IPS-NIHi7 (cell line): ENCODE measurements around the gene CEP135.
A peak's percentile ranks its signal among the peaks of the same experiment; 100 is the strongest.
"Not testable (repeated sequence)": the region's sequence is repeated elsewhere in the genome, so short reads cannot be mapped to it uniquely, and the experiment has no call there.

Experiments used
- DNase-seq: peaks from one replicate; pipeline ENCODE4 v3.0.0; 2012; ENCODE audit warnings: mixed read lengths; ENCODE audit errors: extremely low spot score

Gene CEP135

GRCh38 chr4:56028165-56028564 is 79.4 kb downstream of the CEP135 start:
- no peak for DNase-seq

GRCh38 chr4:56038487-56039162 is 89.9 kb downstream of the CEP135 start:
- no peak for DNase-seq

DNA sequence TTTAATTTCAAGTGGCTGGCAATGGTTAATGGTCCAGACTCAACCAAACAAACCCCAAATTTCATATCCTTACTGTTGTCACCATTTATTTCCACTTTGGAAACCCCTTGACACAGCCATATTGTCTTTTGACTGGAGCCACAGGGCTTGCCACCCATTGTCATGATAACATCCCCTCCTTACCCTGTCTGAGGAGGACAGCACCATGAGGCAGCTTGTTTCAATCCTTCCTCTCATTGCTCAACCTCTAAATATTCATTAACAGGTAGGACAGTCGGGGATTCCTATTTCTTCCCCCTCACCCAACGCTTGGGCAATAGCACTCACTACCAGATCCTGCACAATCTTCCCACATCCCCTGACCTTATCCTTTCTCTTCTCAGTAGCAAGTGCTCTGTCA is 92.1 kb downstream of the CEP135 start:
- peak; percentile 14 for DNase-seq

- no peak for DNase-seq
These were observed 93.5 kb downstream of the CEP135 start for GRCh38 chr4:56042225-56042624.

GRCh38 chr4:56048383-56048701 is 99.6 kb downstream of the CEP135 start:
- DNase-seq, result no peak

DNA sequence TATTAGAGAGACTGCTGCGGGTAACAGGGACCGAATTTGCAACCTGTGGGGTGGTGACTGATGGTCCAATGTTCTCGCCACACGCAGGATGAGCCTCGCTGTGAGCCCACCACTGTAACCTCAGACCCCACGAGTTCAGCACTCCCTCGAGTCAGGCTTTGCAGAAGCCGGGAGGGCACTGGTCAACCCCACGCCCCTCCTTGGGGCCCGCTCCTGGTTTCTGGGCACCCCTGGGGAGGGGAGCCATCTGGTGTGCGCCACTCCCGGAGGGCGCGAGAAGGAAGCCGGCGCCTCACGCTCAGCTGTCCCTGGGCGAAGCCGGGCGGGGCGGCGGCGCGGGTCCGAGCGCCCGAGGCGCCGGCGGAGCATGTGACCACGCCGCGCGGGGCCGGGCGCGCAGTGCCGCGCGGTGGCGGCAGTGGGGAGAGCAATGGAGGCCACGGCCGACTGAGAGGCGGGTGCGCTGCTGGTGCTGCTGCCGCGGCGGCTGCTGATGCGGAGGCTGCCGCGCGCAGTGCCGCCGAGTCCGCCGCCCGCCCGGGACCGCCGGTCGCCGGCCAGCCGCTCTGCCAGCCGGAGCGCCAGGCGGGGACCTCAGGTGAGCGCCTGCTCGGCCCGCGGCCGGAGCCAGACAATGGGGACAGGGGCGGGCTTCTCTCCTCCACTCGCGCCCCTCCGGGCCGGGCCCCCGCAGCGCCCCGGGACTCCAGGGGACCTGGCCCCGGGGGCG is 100.1 kb downstream of the CEP135 start:
- peak; percentile 69 for DNase-seq

DNA sequence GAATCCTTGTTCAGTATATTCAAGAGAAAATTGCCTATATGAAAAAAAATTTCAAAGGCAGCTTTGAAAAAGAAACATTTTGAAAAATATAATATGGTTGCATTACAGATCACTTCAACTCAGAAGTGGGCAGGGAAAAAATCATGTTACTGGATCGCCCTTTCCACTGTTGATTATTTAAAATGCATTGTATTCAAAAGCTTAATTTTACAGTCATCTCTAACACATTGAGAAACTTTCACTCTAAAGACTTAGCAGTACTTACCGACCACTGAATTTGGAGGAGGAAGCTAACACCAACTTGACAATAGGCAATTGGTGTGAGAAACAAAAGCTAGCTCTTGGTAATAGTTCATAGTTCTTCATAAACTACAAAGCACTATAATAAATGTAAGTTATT is 101.9 kb downstream of the CEP135 start:
- DNase-seq, result no peak

- no peak for DNase-seq
These were observed 102.4 kb downstream of the CEP135 start for GRCh38 chr4:56051029-56051709.

DNA sequence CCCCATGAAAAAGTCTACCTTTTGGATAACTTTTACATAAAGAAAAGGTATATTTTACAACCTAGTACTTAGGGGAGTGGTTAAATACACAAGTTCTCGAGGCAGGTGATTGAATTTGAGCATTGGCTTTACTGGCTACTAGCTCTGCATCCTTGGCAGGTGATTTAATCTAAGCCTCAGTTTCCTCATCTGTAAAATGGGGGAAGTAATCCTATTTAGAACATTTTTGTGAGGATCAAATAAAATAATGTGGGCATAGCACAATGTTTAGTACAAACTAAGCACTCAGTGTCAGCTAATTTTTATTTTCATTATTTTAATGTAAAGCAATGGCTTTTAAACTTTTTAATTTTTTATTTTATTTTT is 102.9 kb downstream of the CEP135 start:
- no peak for DNase-seq

- DNase-seq, result no peak
These were observed 103.7 kb downstream of the CEP135 start for GRCh38 chr4:56052481-56052880.

DNA sequence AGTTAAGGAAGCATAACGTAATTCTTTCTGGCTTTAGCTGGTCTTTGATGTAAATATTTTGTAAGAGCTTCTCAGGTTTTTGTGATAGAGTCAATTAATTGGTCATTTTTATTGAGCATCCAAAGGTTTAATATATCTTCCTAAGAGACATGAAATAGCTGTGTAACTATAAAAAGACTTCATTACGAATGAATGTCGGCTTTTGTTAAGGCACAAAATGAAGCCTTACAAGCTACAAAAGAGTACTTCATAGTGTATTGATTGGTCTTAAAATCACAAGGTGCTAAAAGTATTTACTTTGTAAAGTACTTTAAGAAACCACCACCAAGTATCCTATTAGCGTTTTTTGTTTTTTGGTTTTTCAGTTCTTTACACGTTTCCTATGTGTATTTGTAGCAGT is 104.2 kb downstream of the CEP135 start:
- no peak for DNase-seq

DNA sequence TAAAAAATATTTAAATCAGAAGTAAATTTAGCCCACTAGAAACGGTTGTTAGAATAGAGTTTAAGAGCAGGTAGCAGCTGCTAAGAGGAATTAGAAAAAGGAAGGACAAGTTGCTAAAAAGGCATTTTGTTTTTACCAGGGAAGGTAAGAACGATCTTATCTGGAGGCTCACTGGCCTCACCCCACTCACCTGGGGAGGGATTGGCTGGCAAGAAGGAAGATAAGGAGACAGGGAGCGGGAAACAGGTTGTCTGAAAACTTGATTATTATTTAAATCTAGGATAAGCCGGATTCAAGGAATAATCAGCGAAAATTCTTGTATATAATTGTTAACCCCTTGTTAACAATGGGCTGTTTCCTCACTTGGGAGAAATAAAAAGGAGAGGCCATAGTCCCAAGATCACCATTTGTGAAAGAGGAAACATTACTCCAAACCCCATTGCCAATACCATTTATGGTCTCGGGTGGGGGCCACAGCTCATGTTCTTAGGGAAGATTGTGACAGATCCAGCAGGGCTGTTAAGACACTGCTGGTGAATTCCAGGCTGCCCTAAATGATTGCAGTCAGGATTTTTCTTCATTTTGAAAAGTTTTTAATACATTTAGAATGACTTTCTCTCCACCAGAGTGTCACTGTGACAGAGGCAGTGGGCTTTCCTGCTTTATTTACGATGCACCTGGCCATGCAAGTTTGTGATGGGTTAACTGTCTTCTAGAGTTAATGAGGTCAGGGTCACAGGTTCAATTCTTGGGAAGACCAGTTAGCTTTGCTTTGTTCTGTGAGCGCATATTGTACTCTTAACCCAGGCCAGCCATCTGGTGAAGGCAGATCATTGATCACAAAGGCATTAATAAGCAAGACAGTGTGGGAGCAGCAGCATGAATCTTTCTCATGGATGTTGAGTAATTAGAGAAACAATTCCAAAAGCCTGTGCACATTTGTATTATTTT is 106.6 kb downstream of the CEP135 start:
- DNase-seq, result no peak

DNA sequence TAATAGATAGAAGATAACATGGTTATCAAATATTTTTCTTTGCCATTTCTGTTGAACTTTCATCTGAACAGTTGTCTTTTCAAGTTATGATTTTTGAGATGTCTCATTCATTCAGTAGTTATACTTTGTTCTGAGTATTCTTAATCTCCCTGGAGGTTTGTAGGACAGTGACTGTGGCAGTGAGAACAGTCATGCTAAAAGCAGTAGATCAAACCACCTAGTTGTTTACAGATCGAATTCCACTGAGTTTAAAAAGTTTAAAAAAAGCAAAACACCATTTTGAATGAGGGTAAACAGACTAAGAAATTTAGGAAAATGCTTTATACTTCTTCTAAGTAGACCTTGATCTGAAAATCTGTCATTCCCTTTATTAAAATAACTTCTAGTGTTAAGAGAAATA is 107.2 kb downstream of the CEP135 start:
- no peak for DNase-seq

- DNase-seq, result no peak
These were observed 109.8 kb downstream of the CEP135 start for GRCh38 chr4:56058555-56058954.

DNA sequence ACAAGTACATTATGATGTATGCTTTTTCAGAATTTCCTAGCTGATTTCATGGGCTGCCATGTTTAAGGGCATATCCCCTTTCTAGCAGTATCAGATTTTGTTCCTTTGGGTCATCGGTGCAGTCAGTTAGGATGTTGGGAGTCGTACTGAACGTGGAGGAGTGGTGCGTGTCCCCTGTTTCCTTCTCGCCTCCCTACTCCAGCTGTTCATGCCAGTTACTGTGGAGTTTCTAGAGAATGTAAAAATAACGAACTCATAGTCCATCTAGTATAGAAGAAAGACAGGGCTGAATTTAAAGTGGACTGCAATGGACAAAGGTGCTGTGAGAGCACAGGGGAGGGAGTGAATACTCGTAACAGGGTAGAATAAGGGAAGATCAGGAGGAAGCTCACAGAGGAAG is 111.3 kb downstream of the CEP135 start:
- DNase-seq, result no peak

GRCh38 chr4:56062106-56062505 is 113.4 kb downstream of the CEP135 start:
- no peak for DNase-seq

DNA sequence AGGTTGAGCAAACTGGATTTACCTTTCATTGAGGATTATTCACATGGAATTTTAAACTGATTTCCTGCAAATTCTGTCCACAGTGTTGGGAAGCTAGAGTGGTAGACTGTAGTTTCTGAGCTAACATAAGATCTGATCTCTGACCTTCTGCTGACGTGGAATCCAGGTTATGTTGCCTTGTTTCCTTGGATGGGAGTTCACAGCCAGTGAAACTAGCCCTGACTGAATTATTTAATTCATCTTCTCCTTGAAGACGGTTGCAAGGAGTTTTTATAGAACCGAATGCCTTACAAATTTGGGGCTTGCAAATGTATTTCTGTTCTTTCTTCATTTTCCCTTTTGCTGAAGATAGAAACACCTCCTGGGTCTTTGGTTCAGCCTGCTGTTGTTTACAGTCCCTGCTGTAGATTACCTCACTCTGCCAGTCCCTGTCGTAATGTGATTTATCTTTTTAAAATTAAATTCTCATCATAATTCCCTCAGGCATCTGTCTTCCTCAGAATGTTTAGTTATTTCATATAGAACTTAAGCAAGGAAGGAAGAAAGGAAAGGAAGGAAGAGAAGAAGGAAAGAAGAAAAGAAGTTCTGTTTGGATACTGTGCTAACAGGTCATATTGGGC is 113.9 kb downstream of the CEP135 start:
- no peak for DNase-seq

- DNase-seq, result no peak
These were observed 117.7 kb downstream of the CEP135 start for GRCh38 chr4:56066493-56066892.

- no peak for DNase-seq
These were observed 119.1 kb downstream of the CEP135 start for GRCh38 chr4:56067826-56068225.

DNA sequence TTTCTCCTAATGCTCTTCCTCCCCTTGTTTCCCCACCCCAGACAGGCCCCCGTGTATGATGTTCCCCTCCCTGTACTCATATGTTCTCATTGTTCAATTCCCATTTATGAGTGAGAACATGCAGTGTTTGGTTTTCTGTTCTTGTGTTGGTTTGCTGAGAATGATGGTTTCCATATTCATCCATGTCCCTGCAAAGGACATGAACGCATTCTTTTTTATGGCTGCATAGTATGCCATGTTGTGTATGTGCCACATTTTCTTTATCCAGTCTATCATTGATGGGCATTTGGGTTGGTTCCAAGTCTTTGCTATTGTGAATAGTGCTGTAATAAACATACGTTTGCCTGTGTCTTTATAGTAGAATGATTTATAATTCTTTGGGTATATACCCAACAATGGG is 124.0 kb downstream of the CEP135 start:
- DNase-seq, result not testable (repeated sequence)

DNA sequence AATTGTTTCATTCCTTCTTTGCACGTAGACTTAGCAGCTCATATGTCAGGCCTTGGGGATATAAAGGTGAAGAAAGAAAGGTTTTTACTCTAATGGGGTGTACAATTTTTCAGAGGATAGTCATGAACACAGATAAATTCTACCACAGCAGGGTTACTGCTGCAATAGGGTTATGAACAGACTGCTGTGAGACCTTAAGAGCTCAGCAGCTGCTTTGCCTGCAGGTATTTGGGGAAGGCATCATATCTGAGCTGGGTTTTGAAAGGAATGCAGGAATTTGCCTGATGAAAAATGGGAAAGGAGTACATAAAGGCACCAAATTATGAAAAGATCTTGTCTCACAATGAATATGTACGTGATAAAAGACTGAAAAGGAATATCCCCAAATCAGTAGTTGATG is 128.9 kb downstream of the CEP135 start:
- no peak for DNase-seq

- DNase-seq, result no peak
These were observed 130.1 kb downstream of the CEP135 start for GRCh38 chr4:56078866-56079265.
